ENCODE data around the gene IL20RA. TPM values are rescaled to one million over a fixed set of nuclear protein-coding genes. Genes with fewer than 3 reads are reported as not detected.

Gene IL20RA, protein sequence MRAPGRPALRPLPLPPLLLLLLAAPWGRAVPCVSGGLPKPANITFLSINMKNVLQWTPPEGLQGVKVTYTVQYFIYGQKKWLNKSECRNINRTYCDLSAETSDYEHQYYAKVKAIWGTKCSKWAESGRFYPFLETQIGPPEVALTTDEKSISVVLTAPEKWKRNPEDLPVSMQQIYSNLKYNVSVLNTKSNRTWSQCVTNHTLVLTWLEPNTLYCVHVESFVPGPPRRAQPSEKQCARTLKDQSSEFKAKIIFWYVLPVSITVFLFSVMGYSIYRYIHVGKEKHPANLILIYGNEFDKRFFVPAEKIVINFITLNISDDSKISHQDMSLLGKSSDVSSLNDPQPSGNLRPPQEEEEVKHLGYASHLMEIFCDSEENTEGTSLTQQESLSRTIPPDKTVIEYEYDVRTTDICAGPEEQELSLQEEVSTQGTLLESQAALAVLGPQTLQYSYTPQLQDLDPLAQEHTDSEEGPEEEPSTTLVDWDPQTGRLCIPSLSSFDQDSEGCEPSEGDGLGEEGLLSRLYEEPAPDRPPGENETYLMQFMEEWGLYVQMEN
- total RNA-seq = not detected
- not detected for total RNA-seq (2013)

DNA sequence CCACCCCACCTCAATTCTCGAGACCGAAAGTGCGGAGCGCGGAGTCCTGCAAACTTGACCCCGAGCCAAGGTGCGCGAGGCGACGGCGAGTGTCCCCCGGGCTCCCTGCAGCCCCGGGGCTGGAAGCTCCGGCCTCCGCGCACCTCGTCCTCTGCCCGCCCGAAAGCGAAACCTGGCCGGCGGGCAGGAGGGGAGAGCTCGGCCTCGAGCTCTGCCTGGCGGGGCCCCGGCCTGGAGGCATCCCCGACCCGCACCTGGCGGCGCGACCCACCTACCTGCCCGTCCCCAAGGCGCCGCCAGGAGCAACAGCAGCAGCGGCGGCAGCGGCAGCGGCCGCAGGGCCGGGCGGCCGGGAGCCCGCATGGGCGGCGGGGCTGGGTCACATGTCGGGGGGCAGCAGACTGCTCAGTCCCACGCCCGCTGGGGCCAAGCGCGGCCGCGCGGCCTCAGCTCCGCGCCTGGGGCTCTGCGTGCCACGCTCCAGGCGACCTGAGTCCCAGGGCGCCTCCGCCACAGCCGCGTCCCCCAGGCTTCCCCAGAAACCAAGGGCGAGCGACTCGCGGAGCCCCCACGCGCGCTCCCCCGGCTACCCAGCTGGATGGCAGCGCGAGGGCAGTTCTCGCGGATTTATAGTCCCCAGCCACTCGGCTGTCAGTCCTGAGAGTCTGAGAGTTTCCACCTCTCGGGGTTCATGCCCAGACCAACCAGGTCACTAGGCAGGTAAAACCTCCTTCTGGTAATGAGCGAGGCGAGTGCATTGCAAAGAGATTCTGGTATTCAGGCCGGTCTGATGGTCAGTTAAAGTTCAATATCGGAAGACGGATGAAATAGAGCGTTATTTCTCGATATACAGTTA is at the start of gene IL20RA:
TSS of gene IL20RA (minus strand) at position 600 of the 856 bp plus-strand sequence. CDS start at position 363, 237 bp downstream.
- 15% methylated on average over 83 of the region's 83 CpGs for WGBS (ENCODE audit: insufficient coverage)
- Mint-ChIP-seq H3K27ac (no peak within 1 kb of the TSS), H3K4me3 (peak within 1 kb of the TSS; percentile 87), H3K9me3 (no peaks in the 10 kb centered on the region), H3K27me3 (ENCODE audit: low read depth in 2 of 2) (peaks cover 73 to 82% of the 10 kb centered on the region in 2 donors), H3K36me3 (no peaks in the 10 kb centered on the region), H3K4me1 (peaks cover 0 to 9% of the 10 kb centered on the region in 2 donors)
- Histone ChIP-seq H3K27me3 (ENCODE audit: control insufficient read depth, insufficient read depth, low read length) (peaks cover 68% of the 10 kb centered on the region), H3K36me3 (ENCODE audit: control insufficient read depth, insufficient read depth, low read length) (no peaks in the 10 kb centered on the region), H3K4me1 (ENCODE audit: control insufficient read depth, insufficient read depth, low read length) (peaks cover 9% of the 10 kb centered on the region), H3K27ac (ENCODE audit: low read length) (no peak within 1 kb of the TSS), H3K9me3 (ENCODE audit: control insufficient read depth, insufficient read depth, low read length) (no peaks in the 10 kb centered on the region), H3K4me3 (ENCODE audit: low read length) (peak within 1 kb of the TSS; percentile 42)
- ATAC-seq (peak; percentile 62 to 79 (median 77)), DNase-seq (peak in 1 of 2 donors; percentile 41)
- intact Hi-C loops (cut with micrococcal nuclease) = no loop called here
- TF ChIP-seq, protein P1, sequence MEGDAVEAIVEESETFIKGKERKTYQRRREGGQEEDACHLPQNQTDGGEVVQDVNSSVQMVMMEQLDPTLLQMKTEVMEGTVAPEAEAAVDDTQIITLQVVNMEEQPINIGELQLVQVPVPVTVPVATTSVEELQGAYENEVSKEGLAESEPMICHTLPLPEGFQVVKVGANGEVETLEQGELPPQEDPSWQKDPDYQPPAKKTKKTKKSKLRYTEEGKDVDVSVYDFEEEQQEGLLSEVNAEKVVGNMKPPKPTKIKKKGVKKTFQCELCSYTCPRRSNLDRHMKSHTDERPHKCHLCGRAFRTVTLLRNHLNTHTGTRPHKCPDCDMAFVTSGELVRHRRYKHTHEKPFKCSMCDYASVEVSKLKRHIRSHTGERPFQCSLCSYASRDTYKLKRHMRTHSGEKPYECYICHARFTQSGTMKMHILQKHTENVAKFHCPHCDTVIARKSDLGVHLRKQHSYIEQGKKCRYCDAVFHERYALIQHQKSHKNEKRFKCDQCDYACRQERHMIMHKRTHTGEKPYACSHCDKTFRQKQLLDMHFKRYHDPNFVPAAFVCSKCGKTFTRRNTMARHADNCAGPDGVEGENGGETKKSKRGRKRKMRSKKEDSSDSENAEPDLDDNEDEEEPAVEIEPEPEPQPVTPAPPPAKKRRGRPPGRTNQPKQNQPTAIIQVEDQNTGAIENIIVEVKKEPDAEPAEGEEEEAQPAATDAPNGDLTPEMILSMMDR (IDR thresholded peaks at IDR 0.05) = no peak

DNA sequence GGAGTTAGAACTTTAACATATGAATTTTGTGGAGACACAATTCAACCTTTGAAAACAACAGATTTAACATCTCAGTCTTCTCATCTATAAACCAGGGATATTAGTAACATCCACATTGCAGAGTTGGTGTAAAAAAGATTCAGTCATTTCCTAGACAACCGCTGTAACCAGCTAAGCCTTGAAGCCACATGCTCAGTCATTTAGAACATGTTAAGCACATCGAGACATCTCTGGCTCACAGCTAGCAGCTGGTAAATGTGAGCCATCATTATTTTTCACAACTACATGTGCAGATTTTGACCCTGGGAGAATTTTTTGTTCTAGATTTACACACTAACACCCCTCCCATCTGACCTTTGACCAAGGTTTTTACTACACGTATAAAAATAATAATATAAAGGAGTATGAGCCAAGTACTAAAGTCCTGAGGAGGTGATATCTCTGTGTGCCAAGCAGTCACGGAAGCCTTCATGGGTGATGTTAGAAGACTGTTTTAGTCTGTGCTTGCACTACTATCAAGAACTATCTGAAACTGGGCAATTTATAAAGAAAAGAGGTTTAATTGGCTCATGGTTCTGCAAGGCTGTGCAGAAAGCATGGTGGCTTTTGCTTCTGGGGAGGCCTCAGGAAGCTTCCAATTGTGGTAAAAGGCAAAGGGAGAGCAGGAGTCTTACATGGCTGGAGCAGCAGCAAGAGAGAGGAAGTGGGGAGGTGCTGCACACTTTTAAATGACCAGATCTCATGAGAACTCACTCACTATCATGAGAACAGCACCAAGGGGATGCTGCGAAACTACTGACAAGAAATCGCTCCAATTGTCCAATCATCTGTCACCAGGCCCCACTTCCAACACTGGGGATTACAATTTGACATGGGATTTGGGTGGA is 48.7 kb upstream of the IL20RA start:
- DNase-seq (no peak), ATAC-seq (no peak)
- no peaks in the 10 kb centered on the region for H3K36me3 Mint-ChIP-seq
- Histone ChIP-seq H3K27me3 (ENCODE audit: control insufficient read depth, insufficient read depth, low read length) (no peaks in the 10 kb centered on the region), H3K4me1 (ENCODE audit: control insufficient read depth, insufficient read depth, low read length) (peaks cover 12% of the 10 kb centered on the region), H3K36me3 (ENCODE audit: control insufficient read depth, insufficient read depth, low read length) (no peaks in the 10 kb centered on the region), H3K27ac (ENCODE audit: low read length) (no peak overlapping the region), H3K4me3 (ENCODE audit: low read length) (no peak overlapping the region), H3K9me3 (ENCODE audit: control insufficient read depth, insufficient read depth, low read length) (no peaks in the 10 kb centered on the region)
- no peak overlapping the region for H3K4me3 Mint-ChIP-seq
- intact Hi-C loops (cut with micrococcal nuclease) = loop anchor here (1.0 to 5.0 kb wide), 5 partner anchors 74 to 548 kb away; no protein-coding TSS in a partner anchor
- H3K27me3 Mint-ChIP-seq (ENCODE audit: low read depth in 2 of 2) = peaks cover 7 to 9% of the 10 kb centered on the region in 2 donors
- 86% methylated on average over 4 of the region's 6 CpGs for WGBS (ENCODE audit: insufficient coverage)
- H3K27ac Mint-ChIP-seq = no peak overlapping the region
- no peaks in the 10 kb centered on the region for H3K9me3 Mint-ChIP-seq
- peaks cover 20 to 24% of the 10 kb centered on the region in 2 donors for H3K4me1 Mint-ChIP-seq
- TF ChIP-seq, protein P1 (IDR thresholded peaks at IDR 0.05) = no peak

DNA sequence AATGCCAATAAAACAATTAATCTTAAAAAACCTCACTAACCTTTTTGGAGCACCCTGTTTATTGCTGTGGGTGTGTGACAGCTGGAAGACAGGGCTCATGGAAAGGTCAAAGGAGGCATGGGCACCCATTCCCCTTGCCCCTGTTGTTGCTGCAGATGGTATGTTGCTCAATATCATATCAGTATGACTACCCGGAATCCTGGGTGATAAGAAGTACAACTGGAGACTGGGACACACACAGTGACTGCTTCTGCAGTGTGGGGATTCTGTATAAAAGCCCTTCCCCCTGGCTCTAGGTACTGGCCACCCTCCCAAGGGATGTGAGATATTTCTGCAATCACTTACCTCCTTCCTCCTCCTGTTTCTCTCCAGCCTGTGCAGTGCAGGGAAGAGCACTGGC is 47.3 kb upstream of the IL20RA start:
- Mint-ChIP-seq H3K9me3 (no peaks in the 10 kb centered on the region), H3K27me3 (ENCODE audit: low read depth in 2 of 2) (peaks cover 7 to 9% of the 10 kb centered on the region in 2 donors), H3K36me3 (no peaks in the 10 kb centered on the region), H3K4me3 (no peak overlapping the region), H3K4me1 (peaks cover 20 to 24% of the 10 kb centered on the region in 2 donors), H3K27ac (no peak overlapping the region)
- no peak overlapping the region for H3K4me3 ChIP-seq (ENCODE audit: low read length)
- H3K27ac ChIP-seq (ENCODE audit: low read length) = no peak overlapping the region
- intact Hi-C loops (cut with micrococcal nuclease) = loop anchor here (5.0 kb wide), 2 partner anchors 75 to 170 kb away; no protein-coding TSS in a partner anchor
- TF ChIP-seq, protein P1 (IDR thresholded peaks at IDR 0.05) = no peak
- DNase-seq = no peak
- H3K27me3 ChIP-seq (ENCODE audit: control insufficient read depth, insufficient read depth, low read length) = no peaks in the 10 kb centered on the region
- no peaks in the 10 kb centered on the region for H3K36me3 ChIP-seq (ENCODE audit: control insufficient read depth, insufficient read depth, low read length)
- H3K4me1 ChIP-seq (ENCODE audit: control insufficient read depth, insufficient read depth, low read length) = peaks cover 12% of the 10 kb centered on the region
- ATAC-seq = no peak
- H3K9me3 ChIP-seq (ENCODE audit: control insufficient read depth, insufficient read depth, low read length) = no peaks in the 10 kb centered on the region
- 92% methylated on average over 1 of the region's 1 CpG for WGBS (ENCODE audit: insufficient coverage)

All from natural killer cell (primary cell).